D341Med (cell line): ENCODE data around the gene GYPB.
"Not testable (repeated sequence)": the region's sequence is repeated elsewhere in the genome, so short reads cannot be mapped to it uniquely, and the experiment has no call there.

ENCODE experiments used
- DNase-seq: peaks from one replicate; pipeline ENCODE4 v3.0.0; 2012; ENCODE audit warnings: low spot score

GYPB gene

DNA sequence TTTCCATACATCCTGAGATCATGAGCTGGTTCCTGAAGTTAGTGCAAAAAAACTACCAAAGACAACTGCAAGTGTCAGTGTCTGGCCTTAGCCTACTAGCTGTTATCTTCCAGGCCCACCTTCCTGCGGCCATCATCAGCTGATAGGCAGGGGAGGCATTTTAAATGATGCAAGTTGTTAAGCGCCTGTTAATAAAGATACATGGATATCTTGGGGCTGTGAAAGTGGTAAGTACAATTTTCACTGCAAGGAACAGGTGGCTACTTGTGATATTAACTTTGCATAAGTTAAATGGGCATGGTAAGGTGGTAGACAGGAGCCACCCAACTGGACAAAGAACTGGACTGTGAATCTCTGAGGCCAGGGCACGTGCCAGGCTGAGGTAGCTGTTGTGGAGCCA lies at the start of gene GYPB:
GYPB (minus strand) TSS at position 104 of the 400 bp plus-strand sequence; CDS start at position 11, 93 bp downstream.
- DNase-seq: not testable (repeated sequence)

DNA sequence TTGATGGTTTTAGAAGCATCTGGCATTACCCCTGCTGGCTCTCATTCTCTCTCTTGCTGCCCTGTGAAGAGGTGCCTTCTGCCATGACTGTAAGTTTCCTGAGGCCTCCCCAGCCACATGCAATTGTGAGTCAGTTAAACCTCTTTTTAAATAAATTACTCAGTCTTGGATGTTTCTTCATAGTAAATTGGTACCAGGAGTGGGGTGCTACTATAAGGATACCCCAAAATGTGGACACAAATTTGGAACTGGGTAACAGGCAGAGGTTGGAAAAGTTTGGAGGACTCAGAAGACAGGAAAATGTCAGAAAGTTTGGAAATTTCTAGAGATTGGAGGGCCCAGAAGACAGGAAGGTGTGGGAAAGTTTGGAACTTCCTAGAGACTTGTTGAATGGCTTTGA lies 42.4 kb upstream of the GYPB start:
- DNase-seq: not testable (repeated sequence)

DNA sequence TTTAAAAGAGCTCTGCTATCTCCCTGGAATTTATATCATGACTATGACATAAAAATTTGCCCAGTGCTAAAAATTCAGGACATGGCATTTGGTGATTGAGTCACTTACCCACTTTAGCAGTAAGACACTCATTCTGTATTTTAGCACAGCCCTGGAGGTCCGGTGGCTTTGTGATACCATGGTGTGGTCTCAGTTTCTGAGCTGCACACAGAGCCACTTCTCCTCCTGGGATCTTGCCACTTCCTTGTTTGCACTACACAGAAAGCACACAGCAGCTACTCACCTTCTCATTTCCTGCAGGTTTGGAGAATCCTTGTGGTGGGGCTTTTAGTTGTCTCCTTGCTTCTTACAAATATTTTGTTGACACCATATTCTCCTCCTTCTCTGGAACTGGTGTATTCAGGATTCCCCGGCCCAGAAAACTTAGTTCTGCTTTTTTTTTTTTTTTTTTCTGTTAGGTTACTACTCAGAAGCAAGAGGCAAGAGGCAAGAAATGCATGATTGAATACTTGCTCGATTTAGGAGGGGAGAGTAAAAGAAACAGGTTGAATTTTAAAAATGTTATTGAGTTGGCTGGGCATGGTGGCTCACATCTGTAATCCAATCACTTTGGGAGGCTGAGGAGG lies 41.2 kb upstream of the GYPB start:
- not testable (repeated sequence) for DNase-seq

DNA sequence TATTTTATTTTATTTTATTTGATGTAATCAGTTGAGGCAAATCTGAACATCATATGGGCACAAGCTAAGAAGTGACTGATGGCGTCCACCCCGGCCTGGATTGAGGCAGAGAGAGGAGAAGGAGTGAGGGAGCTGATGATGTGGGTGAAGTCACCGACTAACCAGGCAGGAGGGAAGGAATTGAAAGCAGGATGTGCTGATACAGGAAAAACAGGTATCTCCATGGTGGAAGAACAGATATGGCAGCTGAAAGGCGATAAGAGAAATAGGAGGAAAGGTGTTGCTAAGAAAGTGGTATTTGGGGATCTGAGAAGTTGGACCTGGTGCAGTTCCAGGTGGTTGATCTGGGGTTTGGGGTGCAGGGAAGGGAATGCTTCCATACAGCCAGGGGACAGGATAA lies 37.6 kb upstream of the GYPB start:
- DNase-seq: no peak

DNA sequence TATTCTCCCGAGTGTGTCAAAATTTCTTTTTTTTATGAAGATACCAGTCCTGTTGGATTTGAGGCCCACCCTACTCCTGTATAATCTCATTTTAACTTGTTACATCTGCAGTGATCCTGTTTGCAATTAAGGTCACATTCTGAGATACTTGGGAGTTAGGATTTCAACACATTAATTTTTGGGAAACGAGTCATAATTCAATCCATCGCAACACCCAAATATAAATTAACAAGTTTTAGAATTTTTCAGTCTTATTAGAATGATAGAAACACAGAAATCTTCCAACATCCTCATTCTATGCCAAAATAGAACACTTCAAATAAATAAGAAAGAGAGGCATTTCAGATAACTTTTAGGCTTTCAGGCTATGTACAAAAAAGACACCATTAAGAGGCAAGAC lies 36.2 kb upstream of the GYPB start:
- not testable (repeated sequence) for DNase-seq

DNA sequence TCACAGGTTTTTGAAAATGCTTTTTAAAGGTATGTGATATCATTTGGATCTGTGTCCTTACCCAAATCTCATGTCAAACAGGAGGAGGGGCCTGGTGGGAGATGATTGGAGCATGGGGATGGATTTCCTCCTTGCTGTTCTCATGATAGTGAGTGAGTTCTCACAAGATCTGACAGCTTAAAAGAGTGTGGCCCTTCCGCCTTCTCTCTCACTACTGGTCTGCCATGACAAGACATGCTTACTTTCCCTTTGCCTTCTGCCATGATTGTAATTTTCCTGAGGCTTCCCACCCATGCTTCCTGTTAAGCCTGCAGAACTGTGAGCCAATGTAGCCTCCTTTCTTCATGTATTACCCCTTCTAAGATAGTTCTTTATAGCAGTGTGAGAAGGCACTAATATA lies 32.3 kb upstream of the GYPB start:
- not testable (repeated sequence) for DNase-seq

DNA sequence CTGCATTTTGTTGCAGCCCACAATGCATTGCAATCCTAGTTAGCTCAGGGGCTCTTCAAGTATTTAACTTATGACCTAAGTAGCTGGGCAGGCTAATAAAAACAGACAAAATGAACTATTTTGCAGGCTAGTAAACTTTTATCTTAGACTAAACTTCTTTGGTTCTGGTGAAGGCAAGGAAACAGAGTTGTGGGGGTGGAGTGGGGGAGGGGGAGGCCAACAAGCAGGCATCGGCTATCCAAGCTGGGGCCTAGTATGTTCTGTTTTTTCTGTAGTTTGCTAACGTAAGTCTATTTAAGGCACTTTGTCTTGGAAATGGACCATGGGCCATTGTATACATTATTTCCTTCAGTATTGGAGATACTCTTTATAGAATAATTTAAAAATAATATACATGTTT lies 31.5 kb upstream of the GYPB start:
- DNase-seq: not testable (repeated sequence)

DNA sequence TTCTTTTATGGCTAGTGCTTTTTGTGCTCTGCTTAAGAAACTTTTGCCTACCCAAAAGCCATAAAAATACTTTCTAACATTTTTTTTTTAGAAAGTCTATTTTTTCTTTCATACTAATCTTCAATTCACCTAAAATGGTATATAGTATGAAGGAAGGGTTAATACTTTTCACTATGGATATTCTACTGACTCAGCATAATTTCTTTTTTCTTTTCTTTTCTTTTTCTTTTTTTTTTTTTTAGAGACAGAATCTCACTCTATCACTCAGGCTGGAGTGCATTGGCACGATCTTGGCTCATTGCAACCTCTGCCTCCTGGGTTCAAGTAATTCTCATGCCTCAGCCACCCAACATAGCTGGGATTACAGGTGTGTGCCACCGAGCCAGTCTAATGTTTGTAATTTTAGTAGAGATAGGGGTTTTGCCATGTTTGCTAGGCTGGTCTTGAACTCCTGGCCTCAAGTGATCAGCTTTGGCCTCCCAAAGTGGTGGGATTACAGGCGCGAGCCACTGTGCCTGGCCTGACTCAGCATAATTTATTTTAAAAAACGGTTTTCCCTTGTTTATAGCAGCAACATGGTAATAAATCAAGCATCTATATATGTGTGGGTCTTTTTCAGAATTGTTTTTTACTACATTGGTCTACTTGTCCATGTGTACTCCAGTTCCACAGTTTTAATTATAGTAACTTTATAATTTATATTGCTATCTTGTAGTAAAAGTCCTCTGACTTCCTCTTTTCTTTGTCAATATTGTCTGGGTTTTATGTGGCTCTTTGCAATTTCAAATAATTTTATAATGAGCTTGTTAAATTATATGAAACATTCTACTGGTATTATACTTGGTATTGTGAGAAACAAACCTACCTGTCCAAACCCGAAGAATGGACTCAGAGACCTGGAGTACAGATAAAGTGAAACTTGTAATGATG lies 30.6 kb upstream of the GYPB start:
- not testable (repeated sequence) for DNase-seq

DNA sequence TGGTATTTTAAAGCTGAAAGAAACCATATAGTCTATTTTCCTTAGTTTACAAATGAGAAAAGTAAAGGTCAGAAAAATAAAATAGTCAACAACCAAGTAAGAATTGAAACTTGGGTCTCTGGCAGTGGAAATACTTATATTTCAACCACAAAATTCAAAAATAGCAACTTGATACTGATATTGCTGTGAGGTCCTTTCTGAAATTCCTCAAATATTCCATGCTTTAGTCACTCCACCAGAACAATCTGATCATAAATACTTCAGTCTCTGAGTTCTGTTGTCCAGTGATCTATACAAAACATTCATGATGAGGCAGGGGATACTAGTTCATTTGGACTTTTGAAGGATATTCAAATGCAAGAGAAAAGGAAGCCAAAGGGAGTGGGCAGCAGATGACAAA lies 25.8 kb upstream of the GYPB start:
- DNase-seq: not testable (repeated sequence)

DNA sequence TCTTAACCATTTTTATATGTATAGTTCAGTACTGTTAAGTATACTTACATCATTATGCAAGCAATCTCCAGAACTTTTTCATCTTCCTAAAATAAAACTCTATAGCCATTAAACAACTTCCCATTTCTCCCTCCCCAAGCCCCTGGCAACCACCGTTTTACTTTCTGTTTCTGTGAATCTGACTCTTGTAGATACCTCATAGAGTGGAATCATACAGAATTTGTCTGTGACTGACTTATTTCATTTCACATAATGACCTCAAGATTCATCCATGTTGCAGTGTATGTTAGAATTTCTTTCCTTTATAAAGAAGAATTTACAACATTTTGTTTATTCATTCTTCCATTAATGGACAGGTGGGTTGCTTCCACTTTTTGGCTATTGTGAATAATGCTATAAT lies 13.4 kb upstream of the GYPB start:
- not testable (repeated sequence) for DNase-seq

DNA sequence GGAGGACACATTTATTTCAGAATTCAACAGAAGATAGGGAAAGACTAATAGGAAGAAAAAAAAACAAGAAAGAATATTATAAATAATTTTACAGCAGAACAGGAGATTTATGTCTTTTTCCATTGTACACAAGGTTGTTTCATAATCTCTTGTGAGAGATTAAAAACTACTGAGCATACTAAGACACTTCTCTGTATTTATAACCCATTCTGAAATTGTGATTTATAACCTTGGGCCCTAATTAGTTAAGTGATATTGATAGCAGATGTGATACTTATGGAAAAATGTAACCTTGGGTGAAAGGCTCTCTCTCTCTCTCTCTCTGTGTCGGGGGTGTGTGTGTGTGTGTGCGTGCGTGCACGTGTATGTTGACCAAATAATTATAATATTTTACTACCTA lies 12.7 kb upstream of the GYPB start:
- DNase-seq: not testable (repeated sequence)

DNA sequence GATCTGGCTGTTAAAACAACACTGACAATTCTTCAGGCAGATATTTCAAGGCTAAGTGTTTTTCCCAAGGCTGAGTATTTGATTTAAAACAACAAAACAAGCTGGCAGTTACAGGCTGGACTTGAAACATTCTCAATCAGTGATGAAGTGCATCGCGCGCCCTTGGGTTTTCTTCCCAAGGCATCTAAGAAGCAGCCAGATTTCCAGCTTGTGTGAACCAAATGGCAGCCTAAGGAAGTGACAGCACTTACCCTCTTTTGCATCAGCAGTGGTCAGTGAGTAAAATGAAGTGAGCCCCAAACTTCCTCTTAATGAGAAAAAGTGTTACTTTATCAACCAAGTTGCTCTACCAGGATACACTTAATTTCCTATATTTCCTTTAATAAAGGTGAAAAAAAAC lies 12.2 kb upstream of the GYPB start:
- not testable (repeated sequence) for DNase-seq

DNA sequence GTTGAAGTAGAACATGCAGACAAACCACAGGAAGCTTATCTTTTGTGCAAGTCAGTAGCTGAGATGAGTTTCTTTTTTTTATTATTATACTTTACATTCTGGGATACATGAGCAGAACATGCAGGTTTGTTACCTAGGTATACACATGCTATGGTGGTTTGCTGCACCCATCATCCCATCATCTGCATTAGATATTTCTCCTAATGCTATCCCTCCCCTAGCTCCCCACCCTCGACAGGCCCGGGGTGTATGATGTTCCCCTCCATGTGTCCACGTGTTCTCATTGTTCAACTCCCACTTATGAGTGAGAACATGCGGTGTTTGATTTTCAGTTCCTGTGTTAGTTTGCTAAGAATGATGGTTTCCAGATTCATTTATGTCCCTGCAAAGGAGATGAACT lies 11.5 kb upstream of the GYPB start:
- DNase-seq: not testable (repeated sequence)

DNA sequence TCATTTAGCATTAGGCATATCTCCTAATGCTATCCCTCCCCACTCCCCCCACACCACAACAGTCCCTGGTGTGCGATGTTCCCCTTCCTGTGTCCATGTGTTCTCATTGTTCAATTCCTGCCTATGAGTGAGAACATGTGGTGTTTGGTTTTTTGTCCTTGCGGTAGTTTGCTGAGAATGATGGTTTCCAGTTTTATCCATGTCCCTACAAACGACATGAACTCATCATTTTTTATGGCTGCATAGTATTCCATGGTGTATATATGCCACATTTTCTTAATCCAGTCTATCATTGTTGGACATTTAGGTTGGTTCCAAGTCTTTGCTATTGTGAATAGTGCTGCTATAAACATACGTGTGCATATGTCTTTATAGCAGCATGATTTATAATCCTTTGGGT lies 7.5 kb upstream of the GYPB start:
- not testable (repeated sequence) for DNase-seq

DNA sequence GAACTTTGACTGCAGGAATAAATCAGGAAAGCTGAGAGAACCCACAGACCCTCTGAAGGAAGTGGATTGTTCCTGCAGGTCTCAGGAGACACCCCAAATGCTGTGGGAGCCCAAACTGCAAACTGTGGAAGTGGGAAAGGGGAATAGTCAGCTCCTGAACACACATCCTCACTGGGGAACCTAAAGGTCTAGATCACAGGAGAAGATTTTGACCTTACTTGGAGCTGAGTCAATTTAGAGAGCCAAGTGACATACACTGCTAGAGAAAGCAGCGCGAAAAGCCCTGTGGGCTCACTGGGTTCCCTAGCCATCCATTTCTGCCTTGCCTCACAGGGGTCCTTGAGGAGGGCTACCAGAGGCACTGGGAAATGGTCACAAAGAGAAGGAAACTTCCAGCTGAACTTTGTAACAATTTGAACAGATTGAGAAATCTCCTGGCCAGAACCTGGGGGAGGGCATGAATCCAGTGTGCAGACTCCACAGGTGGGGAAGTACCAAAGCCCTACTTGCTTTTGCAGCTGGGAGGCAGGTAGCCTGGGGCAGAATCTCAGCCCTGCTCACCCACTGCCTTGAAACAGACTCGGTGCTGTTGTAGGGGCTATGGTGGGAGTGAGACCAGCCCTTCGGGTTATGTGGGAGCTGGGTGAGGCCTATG lies 5.3 kb upstream of the GYPB start:
- not testable (repeated sequence) for DNase-seq

DNA sequence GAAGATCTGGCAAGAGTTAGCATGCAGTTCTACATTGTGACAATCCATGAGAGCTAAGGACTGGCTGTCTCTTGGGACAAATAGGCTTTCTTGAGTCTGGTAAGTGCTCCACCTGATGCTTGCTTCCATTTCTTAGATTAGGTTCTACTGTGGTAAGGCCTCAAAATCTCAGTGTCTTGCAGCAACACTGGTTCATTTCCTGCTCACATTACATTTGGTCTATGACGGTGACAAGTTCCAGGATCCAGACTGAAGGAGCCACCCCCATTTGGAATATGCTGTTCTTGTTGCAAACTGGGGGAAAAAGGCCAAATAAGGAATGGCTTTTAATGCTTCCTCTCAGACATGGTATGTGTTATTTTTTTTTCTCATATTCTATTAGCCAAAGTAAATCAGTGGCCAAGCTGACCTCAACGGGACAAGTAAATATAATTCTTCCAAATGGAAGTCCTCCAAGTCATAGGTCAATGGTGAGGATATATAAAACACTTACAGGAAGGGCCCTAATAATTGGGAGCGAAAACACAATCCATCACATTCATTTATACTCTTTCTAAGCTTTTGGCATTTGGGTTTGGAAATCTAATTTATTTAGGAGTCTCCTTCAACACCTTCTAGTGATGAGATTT lies 3.7 kb upstream of the GYPB start:
- not testable (repeated sequence) for DNase-seq

DNA sequence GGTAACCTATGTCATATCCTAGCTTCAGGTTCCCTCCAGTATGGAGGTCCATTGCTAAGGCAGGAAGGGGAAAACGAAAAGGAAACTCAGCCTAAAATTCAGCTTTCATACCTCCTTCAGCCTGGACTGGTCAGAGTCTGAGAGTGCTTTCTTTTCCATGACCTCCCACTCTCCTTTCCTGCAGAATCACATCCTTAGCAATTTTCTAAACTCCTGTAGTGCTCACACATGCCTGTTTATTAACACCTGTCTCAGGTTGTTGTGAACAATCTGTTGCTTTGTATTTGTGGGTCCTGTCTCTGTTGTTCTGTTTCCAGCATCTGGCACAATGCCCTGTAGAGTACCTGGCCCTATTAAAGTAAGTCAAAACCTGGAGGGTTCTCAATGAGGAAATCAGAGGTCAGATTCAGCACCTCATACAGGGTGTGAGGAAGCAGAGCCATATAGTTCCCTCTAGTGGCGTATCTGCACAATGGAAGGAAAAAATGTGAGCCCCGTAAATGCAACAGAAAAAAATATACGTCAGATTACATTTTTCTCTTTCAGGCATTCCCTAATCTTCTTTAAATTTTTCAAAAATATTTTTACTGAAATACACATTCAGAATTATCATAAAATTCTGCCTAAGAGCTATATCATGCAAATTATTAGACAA lies 2.3 kb upstream of the GYPB start:
- DNase-seq: peak; percentile 20

DNA sequence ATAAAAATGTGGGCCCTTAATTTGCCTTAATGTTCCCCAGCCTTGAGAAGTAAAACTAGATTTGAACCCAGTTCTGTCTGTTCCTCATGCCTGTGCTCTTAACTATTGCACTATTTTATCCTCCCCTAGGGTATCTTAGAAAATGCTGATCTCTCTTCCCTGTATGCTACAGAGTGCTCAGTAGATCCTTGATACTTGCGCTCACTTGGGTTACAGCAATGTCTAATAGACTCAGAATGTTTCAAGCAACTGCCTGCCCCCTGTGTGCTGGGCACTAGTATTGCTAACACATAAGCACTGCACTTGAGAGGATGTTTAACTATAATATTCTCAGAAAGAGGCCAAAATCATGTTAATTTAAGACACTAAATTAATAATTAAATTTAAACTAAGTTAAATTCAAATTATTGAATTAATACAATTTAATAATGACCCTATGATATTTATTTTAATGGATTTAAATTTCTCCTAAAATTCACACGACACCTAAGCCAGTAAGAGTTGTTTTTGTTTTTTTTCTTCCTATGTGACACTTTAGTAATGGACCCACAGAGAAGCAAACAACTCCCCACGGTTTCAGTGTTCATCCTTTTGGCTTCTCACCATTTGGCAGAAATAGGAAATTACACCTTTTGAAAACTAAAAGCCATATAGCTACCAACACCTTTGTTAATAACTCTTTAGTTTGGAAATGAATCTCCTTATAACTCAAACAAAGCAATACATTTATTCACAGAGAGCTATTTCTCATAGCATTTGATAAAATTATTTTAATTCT lies 768 bp downstream of the GYPB start:
- not testable (repeated sequence) for DNase-seq

DNA sequence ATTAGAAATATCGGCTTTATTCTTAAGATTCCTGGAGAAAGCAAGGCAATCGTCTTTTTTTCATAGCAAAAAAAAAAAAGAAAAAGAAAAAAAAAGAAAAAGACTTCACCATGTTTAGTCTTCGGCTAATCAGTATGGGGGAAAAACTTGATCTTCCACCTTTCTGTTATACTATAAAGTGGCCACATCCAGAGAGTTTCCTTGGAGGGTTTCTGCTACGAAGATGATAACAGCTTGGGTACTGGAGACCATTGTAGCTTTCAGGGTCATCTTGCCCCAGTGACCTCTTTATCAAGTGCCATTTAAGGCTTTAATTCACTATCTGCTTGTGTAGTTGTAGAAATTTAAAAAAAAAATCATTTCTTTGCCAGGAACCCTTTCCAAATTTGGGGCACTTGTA lies 1.9 kb downstream of the GYPB start:
- not testable (repeated sequence) for DNase-seq

DNA sequence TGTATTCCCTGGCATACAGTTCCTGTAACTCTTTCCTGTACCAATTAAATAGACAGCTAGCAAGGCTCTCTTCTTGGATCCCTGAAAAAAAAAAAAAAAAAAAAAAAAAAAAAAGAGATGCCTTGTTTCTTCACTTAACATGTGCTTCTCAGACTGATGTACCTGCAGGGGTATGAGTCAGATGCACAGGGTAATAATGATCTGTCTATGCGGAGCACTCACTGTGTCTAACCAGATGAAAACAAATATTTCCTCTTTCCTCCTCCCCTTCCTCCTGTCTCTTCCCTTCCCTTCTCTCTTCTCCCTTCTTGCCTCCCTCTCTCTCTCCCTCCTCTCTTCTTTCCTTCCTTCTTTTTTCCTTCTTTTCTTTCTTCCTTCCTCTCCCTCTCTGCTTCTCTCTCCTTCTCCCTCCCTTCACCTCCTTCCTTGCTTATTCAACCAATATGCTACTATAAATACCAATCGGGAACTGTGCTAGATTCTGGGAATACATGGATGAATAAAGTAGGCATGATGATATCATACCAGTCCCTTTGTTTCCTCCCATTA lies 3.0 kb downstream of the GYPB start:
- DNase-seq: not testable (repeated sequence)

DNA sequence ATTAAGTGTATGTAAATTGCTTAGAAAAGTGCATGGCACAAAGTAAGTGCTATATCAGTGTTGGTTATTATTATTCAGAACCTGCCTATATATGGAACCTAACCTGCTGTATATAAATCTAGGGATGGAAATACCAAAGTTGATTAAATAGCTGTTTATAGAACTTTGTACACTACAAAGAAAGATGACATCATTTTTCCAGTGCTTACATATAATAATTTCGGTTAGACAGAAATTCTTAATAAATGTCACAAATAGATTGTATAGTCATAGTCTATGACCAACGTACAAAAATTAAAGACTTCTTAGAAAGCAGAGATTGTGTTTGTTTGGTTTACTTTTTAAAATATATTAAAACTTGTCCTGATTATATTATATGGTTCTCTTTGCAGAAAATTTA lies 4.4 kb downstream of the GYPB start:
- no peak for DNase-seq
